IMR-90 (cell line): ENCODE results near the gene TFAP2B. TPM values are rescaled to one million over a fixed set of nuclear protein-coding genes. Genes with fewer than 3 reads are reported as not detected.

Experiments used
- ATAC-seq: fragments of 200-7000 bp; cut with Tn5 transposase; 2 replicates; pipeline ENCODE4 v1.9.1; 2020; ENCODE audit warnings: low read depth, mild to moderate bottlenecking, moderate library complexity
- BruUV-seq: library from RNA; stranded (reverse); fragments of 400-500 nt; replicated peaks from 2 replicates; lab custom pipeline; 2021; lab: Mats Ljungman, UMichigan
- CTCF ChIA-PET: fragments of 300-600 bp; formaldehyde crosslinking; extraction: SDS; loops from one replicate; lab custom pipeline; 2021; ENCODE audit warnings: antibody characterized with exemption; lab: Yijun Ruan, JAX
- POLR2A ChIA-PET: fragments of 300-600 bp; sonication (Branson Sonifier 250); formaldehyde crosslinking; loops from one replicate; lab custom pipeline; 2022; ENCODE audit warnings: antibody characterized with exemption; ENCODE audit not compliant: unreplicated experiment; lab: Charles Lee
- DNase-seq: peaks from one replicate; pipeline ENCODE4 v3.0.0; 2013
- H2AFZ ChIP-seq: replicated peaks from 2 replicates; pipeline ENCODE3; 2013; ENCODE audit warnings: low read length, mild to moderate bottlenecking; ENCODE audit not compliant: poor library complexity
- H2AK5ac ChIP-seq: 2 replicates; pipeline ENCODE4 v1.6.1; 2013; ENCODE audit warnings: low read depth, low read length, inconsistent platforms
- H2AK9ac ChIP-seq: replicated peaks from 2 replicates; pipeline ENCODE3; 2013; ENCODE audit warnings: mild to moderate bottlenecking, low read depth, low read length, moderate library complexity; ENCODE audit not compliant: poor library complexity
- H2BK120ac ChIP-seq: 2 replicates; pipeline ENCODE4 v1.6.1; 2013; ENCODE audit warnings: low read depth, low read length, inconsistent platforms
- H2BK15ac ChIP-seq: 3 replicates; pipeline ENCODE4 v1.6.1; 2013; ENCODE audit warnings: low read depth, low read length, inconsistent platforms
- H2BK20ac ChIP-seq: 2 replicates; pipeline ENCODE4 v1.6.1; 2013; ENCODE audit warnings: low read depth, mild to moderate bottlenecking, inconsistent platforms, low read length, moderate library complexity
- H2BK5ac ChIP-seq: 2 replicates; pipeline ENCODE4 v1.6.1; 2013; ENCODE audit warnings: mild to moderate bottlenecking, low read depth, low read length, inconsistent platforms; ENCODE audit not compliant: poor library complexity, severe bottlenecking
- H3K14ac ChIP-seq: replicated peaks from 2 replicates; pipeline ENCODE4 v1.6.1; 2013; ENCODE audit warnings: low read depth, low read length, inconsistent platforms
- H3K18ac ChIP-seq: 2 replicates; pipeline ENCODE4 v1.6.1; 2013; ENCODE audit warnings: low read depth, low read length, control low read depth
- H3K23ac ChIP-seq: 2 replicates; pipeline ENCODE4 v1.6.1; 2013; ENCODE audit warnings: low read depth, low read length, inconsistent platforms
- H3K27ac ChIP-seq: 2 replicates; pipeline ENCODE4 v1.5.1; 2013; ENCODE audit warnings: mild to moderate bottlenecking, control low read depth, low read length; ENCODE audit not compliant: insufficient read depth
- H3K27me3 ChIP-seq: 2 replicates; pipeline ENCODE4 v1.6.1; 2013; ENCODE audit warnings: low read length; ENCODE audit not compliant: control insufficient read depth, insufficient read depth
- H3K36me3 ChIP-seq: 2 replicates; pipeline ENCODE4 v1.6.1; 2013; ENCODE audit warnings: low read length, mixed read lengths; ENCODE audit not compliant: control insufficient read depth, insufficient read depth
- H3K4ac ChIP-seq: 2 replicates; pipeline ENCODE4 v1.6.1; 2013; ENCODE audit warnings: low read depth, low read length, inconsistent platforms
- H3K4me1 ChIP-seq: 2 replicates; pipeline ENCODE4 v1.6.1; 2013; ENCODE audit warnings: low read length, mixed read lengths; ENCODE audit not compliant: control insufficient read depth, insufficient read depth
- H3K4me2 ChIP-seq: 2 replicates; pipeline ENCODE4 v1.6.1; 2013; ENCODE audit warnings: low read depth, mild to moderate bottlenecking, control low read depth, low read length, moderate library complexity
- H3K4me3 ChIP-seq: 2 replicates; pipeline ENCODE4 v1.5.1; 2013; ENCODE audit warnings: low read depth, mild to moderate bottlenecking, control low read depth, low read length, moderate library complexity; ENCODE audit not compliant: insufficient read depth
- H3K56ac ChIP-seq: 2 replicates; pipeline ENCODE4 v1.6.1; 2013; ENCODE audit warnings: low read length, inconsistent platforms; ENCODE audit not compliant: insufficient read depth; ENCODE audit errors: extremely low read depth
- H3K79me1 ChIP-seq, 2 experiments: 2 replicates each; pipeline ENCODE4 v1.6.1; 2013; ENCODE audit warnings: low read length in 2 of 2, inconsistent platforms in 1 of 2, low read depth in 1 of 2
- H3K9ac ChIP-seq: 2 replicates; pipeline ENCODE4 v1.6.1; 2013; ENCODE audit warnings: low read depth, low read length, control low read depth
- H3K9me1 ChIP-seq: 2 replicates; pipeline ENCODE4 v1.6.1; 2013; ENCODE audit warnings: low read length, inconsistent platforms; ENCODE audit not compliant: insufficient read depth
- H3K9me3 ChIP-seq: 2 replicates; pipeline ENCODE4 v1.6.1; 2013; ENCODE audit warnings: low read length; ENCODE audit not compliant: control insufficient read depth, insufficient read depth
- H4K20me1 ChIP-seq: 2 replicates; pipeline ENCODE4 v1.6.1; 2013; ENCODE audit warnings: low read length, inconsistent platforms; ENCODE audit not compliant: insufficient read depth
- H4K5ac ChIP-seq: 2 replicates; pipeline ENCODE4 v1.6.1; 2013; ENCODE audit warnings: mild to moderate bottlenecking, low read depth, low read length, control low read depth
- H4K8ac ChIP-seq, 2 experiments: 2 replicates each; pipeline ENCODE4 v1.6.1; 2013; ENCODE audit warnings: low read depth in 2 of 2, low read length in 2 of 2, control low read depth in 1 of 2, inconsistent platforms in 1 of 2
- H4K91ac ChIP-seq: 2 replicates; pipeline ENCODE4 v1.6.1; 2013; ENCODE audit warnings: low read depth, low read length, inconsistent platforms; ENCODE audit not compliant: insufficient read depth
- BHLHE40 ChIP-seq: fragments of 150-350 bp; IDR thresholded peaks from 2 replicates; pipeline ENCODE4 v1.6.1; 2016; ENCODE audit warnings: mild to moderate bottlenecking, low read depth, low read length
- CEBPB ChIP-seq: IDR thresholded peaks from 2 replicates; pipeline ENCODE4 v1.6.1; 2012; ENCODE audit warnings: low read depth, low read length, improper control_type of control experiment
- CHD1 ChIP-seq: IDR thresholded peaks from 2 replicates; pipeline ENCODE4 v1.6.1; 2012; ENCODE audit warnings: low read depth, low read length, improper control_type of control experiment
- FOS ChIP-seq: fragments of 150-350 bp; IDR thresholded peaks from 2 replicates; pipeline ENCODE4 v1.6.1; 2016; ENCODE audit warnings: low read depth, low read length
- MAFK ChIP-seq: IDR thresholded peaks from 2 replicates; pipeline ENCODE4 v1.6.1; 2012; ENCODE audit warnings: low read depth, low read length, improper control_type of control experiment
- MAZ ChIP-seq: IDR thresholded peaks from 2 replicates; pipeline ENCODE4 v1.6.1; 2012; ENCODE audit warnings: low read depth, mild to moderate bottlenecking, low read length, improper control_type of control experiment, moderate library complexity, borderline replicate concordance
- MXI1 ChIP-seq: IDR thresholded peaks from 2 replicates; pipeline ENCODE4 v1.6.1; 2012; ENCODE audit warnings: low read depth, mild to moderate bottlenecking, low read length, moderate library complexity, borderline replicate concordance
- NFE2L2 ChIP-seq: fragments of 150-350 bp; IDR thresholded peaks from 2 replicates; pipeline ENCODE4 v1.6.1; 2016; ENCODE audit warnings: low read depth, mild to moderate bottlenecking, low read length
- POLR2A ChIP-seq: IDR thresholded peaks from 2 replicates; pipeline ENCODE4 v1.6.1; 2012; ENCODE audit warnings: mild to moderate bottlenecking, low read depth, low read length
- RAD21 ChIP-seq: IDR thresholded peaks from 2 replicates; pipeline ENCODE4 v1.6.1; 2012; ENCODE audit warnings: low read length, improper control_type of control experiment
- RCOR1 ChIP-seq: IDR thresholded peaks from 2 replicates; pipeline ENCODE4 v1.6.1; 2012; ENCODE audit warnings: mild to moderate bottlenecking, low read length, improper control_type of control experiment; ENCODE audit not compliant: insufficient replicate concordance
- RFX5 ChIP-seq: IDR thresholded peaks from 2 replicates; pipeline ENCODE4 v1.8.0; 2012; ENCODE audit warnings: low read depth, mild to moderate bottlenecking, low read length, moderate library complexity
- SMC3 ChIP-seq: fragments of 150-350 bp; IDR thresholded peaks from 2 replicates; pipeline ENCODE4 v1.6.1; 2016; ENCODE audit warnings: low read depth, mild to moderate bottlenecking, antibody characterized with exemption, low read length, moderate library complexity
- WGBS, 2 experiments: methylation state at CpG; one replicate each; pipeline versions ENCODE4 v1.1.5 to v1.1.7; 2013; ENCODE audit warnings: missing lambda C conversion rate in 2 of 2; ENCODE audit not compliant: insufficient read length in 1 of 2; ENCODE audit errors: extremely low coverage in 2 of 2; 5-methylcytosine and 5-hydroxymethylcytosine counted together
- dilution Hi-C: fragments of 300-500 bp; cut with HindIII; formaldehyde crosslinking; loops from one replicate; pipeline ENCODE4 v1.14.3; 2018; ENCODE audit warnings: low sequenced_read_pairs; ENCODE audit not compliant: unreplicated experiment
- in situ Hi-C: fragments of 300-500 bp; cut with MboI; formaldehyde crosslinking; loops from 3 replicates; pipeline ENCODE4 v1.14.3; 2019; ENCODE audit warnings: low sequenced_read_pairs, inconsistent platforms, mixed read lengths
- intact Hi-C: fragments of 100-400 bp; cut with micrococcal nuclease; formaldehyde crosslinking; loops from 2 replicates; pipeline ENCODE4 v1.10.0; 2022
- polyA plus RNA-seq, 3 experiments: library from polyadenylated mRNA; depleted of rRNA; stranded (reverse); fragments of >200 nt; gene quantifications; 2 replicates each; pipeline ENCODE4 v1.2.3, GENCODE V29; 2012; ENCODE audit warnings: low replicate concordance in 1 of 3
- total RNA-seq: library from RNA; depleted of rRNA; stranded (reverse); fragments of >200 nt; gene quantifications from 2 replicates; pipeline ENCODE4 v1.2.3, GENCODE V29; 2012
- TF ChIP-seq, protein P1 (sequence below): fragments of 150-350 bp; IDR thresholded peaks from 2 replicates; pipeline ENCODE4 v1.6.1; 2016; ENCODE audit warnings: low read depth, mild to moderate bottlenecking, low read length, moderate library complexity, borderline replicate concordance
- TF ChIP-seq, protein P2 (sequence below): conservative IDR thresholded peaks from 2 replicates; pipeline ENCODE4 v1.5.1; 2012; ENCODE audit warnings: mild to moderate bottlenecking, low read depth, low read length, improper control_type of control experiment
- TF ChIP-seq, protein P3 (sequence below): fragments of 150-350 bp; IDR thresholded peaks from 2 replicates; pipeline ENCODE4 v1.6.1; 2017; ENCODE audit warnings: mild to moderate bottlenecking, antibody characterized with exemption, low read length, low read depth

Gene TFAP2B
- total and polyA plus RNA-seq, 2 of the 4 experiments (the other 2 are of a cell fraction) = not detected

DNA sequence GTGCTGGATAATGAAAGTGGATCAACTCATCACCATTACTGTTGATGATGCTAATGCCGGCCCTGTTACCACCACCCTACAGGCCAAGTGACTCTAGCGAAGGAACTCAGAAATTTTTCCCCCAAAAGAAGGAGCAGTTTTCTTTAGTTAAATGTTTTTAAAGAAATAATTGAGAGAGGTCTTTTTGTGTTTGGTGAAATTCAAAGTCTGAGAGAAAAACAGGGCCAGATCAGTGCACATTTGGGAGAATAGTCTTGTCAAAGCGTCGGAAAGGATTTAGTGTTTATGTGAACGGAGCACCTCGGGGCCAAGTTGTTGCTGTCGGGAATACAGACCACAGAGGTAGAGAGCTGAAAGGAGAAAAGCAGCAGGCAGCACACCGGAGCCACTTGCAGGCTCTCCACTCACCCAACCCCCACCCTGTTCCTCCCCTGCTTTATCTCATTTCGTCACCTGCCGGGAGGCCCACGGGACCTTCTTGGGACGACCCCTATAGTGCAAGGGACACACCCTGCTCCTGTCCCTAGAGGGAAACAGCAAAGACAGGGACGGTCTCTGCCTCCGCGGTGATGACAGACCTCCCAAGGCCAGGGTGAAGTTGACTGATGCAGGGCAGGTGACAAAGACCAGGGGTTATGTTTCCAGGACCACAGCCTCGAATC lies 6.8 kb downstream of the TFAP2B start:
- no peak overlapping the region for H2BK15ac ChIP-seq
- H3K14ac ChIP-seq = no peak overlapping the region
- peak overlapping the region; percentile 56 for H2AFZ ChIP-seq
- H3K36me3 ChIP-seq = no peaks in the 10 kb centered on the region
- H3K23ac ChIP-seq = no peak overlapping the region
- H3K27me3 ChIP-seq = peaks cover 44% of the 10 kb centered on the region
- H2BK5ac ChIP-seq = no peak overlapping the region
- in situ Hi-C loops (no loop called here), intact Hi-C loops (no loop called here), dilution Hi-C loops (no loop called here)
- no peak for TF ChIP-seq RAD21
- TF ChIP-seq MAZ = no peak
- TF ChIP-seq, protein P1, sequence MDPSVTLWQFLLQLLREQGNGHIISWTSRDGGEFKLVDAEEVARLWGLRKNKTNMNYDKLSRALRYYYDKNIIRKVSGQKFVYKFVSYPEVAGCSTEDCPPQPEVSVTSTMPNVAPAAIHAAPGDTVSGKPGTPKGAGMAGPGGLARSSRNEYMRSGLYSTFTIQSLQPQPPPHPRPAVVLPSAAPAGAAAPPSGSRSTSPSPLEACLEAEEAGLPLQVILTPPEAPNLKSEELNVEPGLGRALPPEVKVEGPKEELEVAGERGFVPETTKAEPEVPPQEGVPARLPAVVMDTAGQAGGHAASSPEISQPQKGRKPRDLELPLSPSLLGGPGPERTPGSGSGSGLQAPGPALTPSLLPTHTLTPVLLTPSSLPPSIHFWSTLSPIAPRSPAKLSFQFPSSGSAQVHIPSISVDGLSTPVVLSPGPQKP = no peak
- no peak for TF ChIP-seq POLR2A
- no peak for TF ChIP-seq RFX5
- TF ChIP-seq, protein P2, sequence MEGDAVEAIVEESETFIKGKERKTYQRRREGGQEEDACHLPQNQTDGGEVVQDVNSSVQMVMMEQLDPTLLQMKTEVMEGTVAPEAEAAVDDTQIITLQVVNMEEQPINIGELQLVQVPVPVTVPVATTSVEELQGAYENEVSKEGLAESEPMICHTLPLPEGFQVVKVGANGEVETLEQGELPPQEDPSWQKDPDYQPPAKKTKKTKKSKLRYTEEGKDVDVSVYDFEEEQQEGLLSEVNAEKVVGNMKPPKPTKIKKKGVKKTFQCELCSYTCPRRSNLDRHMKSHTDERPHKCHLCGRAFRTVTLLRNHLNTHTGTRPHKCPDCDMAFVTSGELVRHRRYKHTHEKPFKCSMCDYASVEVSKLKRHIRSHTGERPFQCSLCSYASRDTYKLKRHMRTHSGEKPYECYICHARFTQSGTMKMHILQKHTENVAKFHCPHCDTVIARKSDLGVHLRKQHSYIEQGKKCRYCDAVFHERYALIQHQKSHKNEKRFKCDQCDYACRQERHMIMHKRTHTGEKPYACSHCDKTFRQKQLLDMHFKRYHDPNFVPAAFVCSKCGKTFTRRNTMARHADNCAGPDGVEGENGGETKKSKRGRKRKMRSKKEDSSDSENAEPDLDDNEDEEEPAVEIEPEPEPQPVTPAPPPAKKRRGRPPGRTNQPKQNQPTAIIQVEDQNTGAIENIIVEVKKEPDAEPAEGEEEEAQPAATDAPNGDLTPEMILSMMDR = no peak
- TF ChIP-seq CEBPB = no peak
- TF ChIP-seq, protein P3, sequence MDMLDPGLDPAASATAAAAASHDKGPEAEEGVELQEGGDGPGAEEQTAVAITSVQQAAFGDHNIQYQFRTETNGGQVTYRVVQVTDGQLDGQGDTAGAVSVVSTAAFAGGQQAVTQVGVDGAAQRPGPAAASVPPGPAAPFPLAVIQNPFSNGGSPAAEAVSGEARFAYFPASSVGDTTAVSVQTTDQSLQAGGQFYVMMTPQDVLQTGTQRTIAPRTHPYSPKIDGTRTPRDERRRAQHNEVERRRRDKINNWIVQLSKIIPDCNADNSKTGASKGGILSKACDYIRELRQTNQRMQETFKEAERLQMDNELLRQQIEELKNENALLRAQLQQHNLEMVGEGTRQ = no peak
- TF ChIP-seq NFE2L2 = no peak
- no peak for TF ChIP-seq FOS
- no peak for TF ChIP-seq RCOR1
- no peak for TF ChIP-seq BHLHE40
- TF ChIP-seq CHD1 = no peak
- TF ChIP-seq MAFK = no peak
- TF ChIP-seq SMC3 = no peak
- TF ChIP-seq MXI1 = no peak
- no peak overlapping the region for H2AK5ac ChIP-seq
- H4K20me1 ChIP-seq = no peaks in the 10 kb centered on the region
- H3K56ac ChIP-seq = no peak overlapping the region
- no peaks in the 10 kb centered on the region for H3K79me1 ChIP-seq
- no peak overlapping the region for H2AK9ac ChIP-seq
- H2BK20ac ChIP-seq = no peak overlapping the region
- no TSS peak for BruUV-seq
- WGBS, 2 experiments = 0% methylated on average over 5 of the region's 16 CpGs; no CpG with 5 or more reads in 1 of the 2 experiments
- no peak overlapping the region for H3K4me3 ChIP-seq
- H2BK120ac ChIP-seq = no peak overlapping the region
- H3K9ac ChIP-seq = no peak overlapping the region
- no peaks in the 10 kb centered on the region for H3K9me1 ChIP-seq
- H3K4me1 ChIP-seq = no peaks in the 10 kb centered on the region
- POLR2A ChIA-PET = no interaction called here
- no peak overlapping the region for H3K18ac ChIP-seq
- H3K4me2 ChIP-seq = no peak overlapping the region
- no peak overlapping the region for H3K4ac ChIP-seq
- no peak overlapping the region for H3K27ac ChIP-seq
- no peak for ATAC-seq
- H3K9me3 ChIP-seq = no peaks in the 10 kb centered on the region; the same call in 1 of the 2 replicates
- no peak overlapping the region for H4K8ac ChIP-seq
- H4K91ac ChIP-seq = no peak overlapping the region
- H4K5ac ChIP-seq = no peak overlapping the region
- DNase-seq = no peak
- CTCF ChIA-PET = no interaction called here
